ENCODE results near the gene MAPK11.

The MAPK11 gene

DNA sequence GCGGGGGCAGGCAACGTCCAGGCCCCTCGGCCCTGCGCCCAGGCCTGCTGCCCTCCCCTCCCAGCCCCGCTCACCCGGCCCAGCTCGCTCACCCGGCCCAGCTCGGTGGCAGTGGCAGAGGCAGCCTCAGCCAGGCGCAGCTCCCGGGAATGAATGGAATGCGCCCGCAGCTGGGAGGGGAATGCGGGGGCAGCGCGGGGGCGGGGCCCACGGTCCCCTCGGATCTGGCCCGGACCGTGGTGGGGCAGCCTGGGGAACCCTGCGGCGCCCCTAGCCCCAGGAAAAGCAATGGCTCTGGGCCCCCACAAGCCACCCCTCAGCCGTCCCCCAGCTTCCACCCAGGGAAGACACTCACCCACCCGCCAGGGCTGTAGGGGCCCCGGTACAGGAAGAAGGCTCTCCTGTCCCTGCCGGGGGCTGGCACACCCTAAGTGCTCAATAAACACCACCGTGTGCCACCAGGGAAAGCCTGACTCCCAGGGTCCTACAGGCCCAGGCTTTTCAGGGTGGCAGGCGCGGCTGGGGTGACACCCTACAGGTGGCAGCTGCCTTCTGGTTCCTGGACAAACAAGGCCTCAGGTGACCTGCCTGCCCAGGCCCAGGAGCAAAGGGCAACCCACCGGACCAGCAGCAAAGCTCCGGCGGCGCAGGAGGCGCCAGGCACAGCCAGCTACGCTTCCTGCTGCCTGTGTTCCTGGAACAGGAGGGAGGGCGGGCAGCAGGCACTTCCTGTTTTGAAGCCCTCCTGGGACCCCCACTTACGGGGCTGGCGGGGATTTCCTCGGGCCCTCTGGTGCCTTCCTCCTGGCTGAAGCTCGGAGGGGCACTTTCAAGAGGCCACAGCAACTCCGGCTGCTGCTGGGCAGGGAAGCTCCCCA is 23.5 kb upstream of the MAPK11 start:
- DNase-seq, result no peak

DNA sequence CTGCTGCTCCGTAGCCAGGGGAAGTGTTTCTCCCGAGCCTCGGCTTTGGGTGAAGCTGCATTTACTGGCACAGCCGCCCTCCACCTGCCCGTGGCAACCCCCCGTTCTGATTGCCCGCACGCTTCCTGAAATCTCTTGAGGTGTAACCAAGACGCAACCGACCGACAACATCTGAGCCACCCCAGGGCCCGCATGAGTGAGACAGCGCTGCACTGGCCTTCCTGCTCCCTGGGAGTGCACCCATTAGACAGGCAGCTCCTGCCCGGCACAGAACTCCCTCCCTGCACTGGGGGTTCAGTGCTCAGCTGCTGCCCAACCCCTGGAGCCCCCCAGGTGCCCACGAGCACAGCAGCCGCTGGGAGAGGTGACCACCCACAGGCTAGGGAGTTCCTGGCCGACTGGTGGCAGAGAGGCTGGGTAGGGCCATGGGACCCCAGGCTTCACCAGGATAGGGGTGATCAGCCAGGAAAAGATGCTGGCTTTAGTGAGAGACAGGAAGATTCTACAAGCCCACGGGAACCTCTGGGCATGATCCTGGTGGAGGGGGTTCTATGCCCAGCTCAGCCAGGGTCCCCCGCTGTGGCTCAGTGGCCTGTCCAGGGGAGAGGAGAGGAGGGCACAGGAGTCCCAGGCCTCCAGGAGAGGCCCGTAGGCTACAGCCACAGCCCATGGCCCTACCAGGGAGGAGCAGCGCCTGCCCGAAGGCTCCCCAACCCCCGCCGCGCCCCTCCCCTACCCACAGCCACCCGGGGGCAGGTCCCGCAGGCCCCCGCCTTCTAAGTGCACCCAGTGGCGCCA is 22.7 kb upstream of the MAPK11 start:
- no peak for DNase-seq

DNA sequence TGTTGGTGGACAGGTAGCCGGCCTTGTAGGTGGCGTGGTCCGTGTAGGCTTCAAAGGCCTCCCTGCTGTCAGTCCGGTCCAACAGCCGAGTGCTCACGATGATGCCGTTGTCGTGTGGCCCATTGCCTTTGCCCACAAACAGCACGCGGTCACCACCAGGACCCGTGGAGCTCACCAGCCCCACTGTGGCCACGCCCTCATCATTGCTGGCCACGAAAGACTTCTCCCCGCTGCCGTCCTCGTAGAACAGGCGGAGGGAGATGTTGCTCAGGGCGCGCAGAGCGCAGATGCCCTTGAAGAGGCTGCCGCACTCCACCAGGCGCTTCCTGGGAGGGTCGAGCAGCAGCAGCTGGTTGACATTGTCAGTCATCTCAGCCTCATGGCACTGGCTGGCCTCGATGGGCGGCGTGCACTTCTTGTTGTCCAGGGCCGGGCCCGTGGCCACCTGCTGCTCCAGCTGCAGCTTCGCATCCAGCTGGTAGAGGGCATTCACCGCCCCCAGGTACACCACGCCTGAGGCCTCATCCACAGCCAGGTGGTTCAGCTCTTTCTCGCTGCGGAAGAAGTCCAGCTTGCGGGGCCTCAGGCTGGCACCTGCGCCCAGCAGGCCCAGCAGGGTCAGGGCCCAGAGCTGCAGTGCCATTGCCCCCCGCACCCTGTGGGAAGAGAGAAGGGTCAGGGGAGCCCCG is 19.9 kb upstream of the MAPK11 start:
- no peak for DNase-seq

DNA sequence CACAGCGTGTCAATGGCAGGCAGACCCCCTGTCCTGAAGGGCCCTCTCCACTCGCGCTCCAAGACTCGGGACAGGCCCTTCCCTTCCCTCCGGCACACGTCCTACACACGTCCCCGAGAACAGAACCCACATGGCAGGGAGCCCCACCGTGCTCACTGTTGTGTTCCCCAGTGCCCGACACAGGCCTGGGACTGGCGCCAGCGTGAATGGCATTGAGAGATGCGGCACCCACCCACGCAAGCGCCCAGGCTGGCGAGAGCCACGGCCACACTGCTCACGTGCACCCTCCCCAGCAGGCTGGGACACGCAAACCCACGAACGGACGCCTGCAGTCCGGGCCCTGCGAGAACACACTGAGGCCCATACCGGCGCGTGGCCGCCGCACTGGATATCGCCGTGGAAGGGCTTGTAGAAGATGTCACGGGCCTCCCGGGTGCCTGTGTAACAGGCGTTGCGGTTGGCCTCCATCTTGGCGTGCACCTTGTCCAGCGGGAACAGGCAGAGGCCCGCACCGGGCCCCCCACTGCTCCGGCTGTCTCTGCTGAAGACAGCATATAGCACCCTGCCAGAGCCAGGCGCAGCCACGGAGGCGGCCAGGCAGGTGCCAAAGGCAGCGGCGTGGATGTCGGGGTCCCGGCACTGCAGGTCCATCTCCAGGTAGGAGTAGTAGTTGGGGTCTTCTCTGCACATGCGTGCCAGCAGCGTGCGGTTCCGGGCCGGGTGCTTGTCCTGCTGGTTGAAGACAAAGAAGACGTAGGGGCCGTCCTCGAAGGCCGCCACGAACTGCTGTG is 19.2 kb upstream of the MAPK11 start:
- no peak for DNase-seq

DNA sequence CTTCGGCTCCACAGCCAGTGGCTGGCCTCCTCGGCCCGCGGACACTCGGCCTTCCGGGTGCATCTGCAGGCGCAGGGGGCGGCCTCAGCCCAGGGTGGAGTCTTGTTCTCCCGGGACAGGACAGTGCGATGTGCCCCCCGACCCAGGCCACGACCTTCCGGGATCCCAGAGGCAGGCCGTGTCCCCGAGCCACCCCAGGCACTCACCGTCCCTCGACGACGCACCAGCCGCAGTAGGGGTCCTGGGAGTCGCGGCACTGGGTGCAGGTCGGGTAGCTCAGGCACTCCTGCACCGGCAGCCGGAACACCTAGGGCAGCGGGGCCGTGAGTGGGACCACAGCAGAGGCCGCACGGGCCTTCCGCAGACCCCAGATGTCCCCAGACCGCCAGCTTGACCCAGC is 17.6 kb upstream of the MAPK11 start:
- no peak for DNase-seq

DNA sequence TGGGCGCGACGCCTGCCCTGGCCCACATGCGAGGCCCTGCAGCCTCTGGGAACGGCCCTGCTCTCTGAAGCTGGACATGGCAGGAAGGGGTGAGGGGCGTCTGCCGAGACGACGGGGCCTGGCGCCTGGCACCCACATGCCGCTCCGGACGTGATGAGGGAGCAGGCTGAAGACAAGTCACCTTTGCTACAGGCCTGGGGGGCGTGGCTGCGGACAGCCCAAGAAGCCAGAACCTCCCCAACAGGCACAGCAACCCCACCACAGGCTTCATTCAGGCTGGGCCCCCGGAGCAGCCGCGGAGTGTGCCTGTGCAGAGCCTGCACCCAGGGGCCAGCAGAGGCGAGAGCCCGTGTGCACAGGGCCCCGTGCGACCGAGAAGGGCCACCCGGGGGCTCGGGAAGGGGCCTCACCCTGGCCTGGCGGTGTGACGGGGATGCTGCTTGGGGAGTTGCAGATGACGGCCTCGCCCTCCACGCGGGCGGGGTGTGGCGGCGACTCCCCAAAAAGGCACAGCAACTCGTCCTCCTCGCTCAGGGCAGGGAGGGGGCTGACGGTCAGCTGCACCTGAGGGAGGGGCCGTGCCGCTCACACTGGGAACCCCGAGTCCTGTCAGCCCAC is 16.6 kb upstream of the MAPK11 start:
- no peak for DNase-seq

DNA sequence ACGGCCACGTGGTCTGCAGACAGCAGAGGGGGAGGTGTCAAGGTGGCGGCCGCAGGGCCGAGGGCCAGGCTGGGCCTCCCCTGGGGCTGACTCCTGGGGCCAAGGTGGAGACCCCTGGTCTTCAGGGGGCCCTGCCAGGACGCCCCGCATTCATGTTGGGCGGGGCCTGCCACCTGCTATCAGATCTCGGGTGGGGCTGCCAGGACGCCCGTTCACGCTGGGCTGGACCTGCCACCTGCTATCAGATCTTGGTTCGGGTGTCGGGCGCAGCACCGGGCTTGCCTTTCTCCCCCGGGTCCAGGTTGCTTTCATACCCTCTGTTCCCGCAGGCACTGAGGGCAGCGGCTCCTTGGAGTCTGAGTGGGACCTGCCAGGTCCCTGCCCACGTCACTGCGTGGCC is 16.1 kb upstream of the MAPK11 start:
- DNase-seq, result no peak

DNA sequence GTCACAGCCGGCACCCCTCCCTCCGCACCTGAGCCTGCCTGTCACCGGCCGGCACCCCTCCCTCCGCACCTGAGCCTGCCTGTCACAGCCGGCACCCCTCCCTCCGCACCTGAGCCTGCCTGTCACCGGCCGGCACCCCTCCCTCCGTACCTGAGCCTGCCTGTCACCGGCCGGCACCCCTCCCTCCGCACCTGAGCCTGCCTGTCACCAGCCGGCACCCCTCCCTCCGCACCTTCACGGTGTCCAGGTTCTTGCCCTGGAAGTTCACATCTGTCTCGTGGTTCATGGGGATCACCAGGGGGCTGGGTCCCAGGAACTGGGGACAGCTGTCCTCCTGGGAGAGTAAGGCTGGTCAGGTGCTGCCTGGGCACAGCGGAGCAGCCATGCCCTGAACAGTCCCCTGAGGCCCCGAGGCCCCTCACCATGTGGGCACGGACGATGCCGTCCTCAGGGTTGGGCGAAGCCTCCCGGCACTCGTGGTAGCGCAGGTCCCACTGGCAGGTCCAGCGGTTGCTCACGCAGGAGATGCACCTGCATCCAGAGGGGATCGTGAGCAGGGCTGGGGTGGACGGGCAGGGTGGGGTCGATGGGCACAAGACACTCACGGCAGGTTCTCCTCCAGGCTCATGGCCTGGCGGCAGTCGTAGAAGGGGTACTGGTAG is 15.5 kb upstream of the MAPK11 start:
- DNase-seq, result no peak

DNA sequence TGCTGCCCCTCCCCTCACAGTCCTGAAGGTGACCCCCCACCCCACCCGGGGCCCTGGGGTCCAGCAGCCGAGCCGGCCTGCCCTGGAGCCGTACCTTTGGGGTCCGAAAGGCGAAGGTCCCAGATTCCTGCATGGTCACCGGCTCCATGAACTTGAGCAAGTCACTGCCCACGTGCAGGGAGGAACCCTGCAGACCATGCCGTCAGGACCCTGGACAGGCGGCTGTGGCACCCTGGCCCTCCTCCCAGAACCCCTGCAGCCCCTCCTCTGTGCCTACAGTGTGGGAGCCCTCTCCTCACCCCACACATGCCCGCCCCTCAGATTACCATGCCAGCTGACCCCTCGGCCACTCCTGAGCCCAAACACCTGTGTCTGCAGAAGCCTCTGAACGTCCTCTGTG is 14.3 kb upstream of the MAPK11 start:
- no peak for DNase-seq

DNA sequence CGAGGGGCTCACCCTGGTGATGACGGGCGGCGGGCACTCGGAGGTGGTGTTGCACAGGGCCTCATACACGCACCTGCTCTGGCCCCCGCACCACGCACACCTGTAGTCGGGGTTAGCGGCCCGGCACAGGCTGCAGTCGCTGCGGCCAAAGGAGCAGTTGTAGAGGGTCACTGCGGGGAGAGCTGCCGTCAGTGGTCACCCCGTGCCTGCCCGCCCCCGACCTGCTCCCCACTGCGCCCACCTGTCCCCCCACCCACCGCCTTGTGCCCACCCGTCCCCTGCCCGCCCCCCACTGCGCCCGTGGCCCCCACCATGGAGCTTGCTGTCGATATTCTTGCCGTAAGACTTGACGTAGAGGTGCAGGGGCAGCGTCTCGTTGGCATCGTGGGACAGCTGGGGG is 13.6 kb upstream of the MAPK11 start:
- DNase-seq, result no peak

DNA sequence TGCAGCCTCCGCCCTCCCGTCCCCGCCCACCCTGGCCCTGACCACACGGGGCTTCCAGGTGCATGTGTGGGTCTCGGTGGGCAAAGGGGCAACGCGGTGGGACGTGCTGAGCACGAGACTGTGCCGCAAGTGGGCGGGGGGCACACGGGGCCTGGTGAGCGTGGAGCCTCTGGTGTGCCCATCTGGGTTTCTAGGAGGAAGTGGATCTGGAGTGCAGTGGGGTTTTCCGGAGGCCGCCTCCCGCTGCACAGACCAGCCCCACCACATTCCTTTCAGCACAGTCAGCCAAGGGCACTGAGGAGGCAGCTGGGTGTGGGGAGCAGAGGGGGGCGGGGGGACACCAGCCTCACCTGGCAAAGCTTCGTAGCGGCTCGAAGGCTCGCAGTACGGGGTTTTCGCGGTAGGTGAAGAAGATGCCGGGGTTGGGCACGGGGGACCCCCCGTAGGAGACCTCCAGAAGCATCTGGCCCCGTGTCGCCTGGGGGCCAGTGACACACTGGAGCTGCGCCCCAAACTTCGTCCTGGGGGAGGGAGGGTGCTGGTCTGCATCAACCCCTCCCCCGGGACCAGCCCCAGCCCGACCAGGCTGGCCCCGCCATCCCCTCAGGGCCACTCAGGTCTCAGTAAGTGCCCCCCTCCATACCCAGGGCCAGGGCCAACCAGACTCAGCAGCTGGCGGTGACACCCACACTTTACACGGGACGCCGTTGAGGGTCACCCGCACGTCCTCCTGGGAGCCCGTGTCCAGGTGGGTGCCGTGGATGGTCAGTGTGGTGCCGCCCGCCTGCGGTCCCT is 12.4 kb upstream of the MAPK11 start:
- no peak for DNase-seq

DNA sequence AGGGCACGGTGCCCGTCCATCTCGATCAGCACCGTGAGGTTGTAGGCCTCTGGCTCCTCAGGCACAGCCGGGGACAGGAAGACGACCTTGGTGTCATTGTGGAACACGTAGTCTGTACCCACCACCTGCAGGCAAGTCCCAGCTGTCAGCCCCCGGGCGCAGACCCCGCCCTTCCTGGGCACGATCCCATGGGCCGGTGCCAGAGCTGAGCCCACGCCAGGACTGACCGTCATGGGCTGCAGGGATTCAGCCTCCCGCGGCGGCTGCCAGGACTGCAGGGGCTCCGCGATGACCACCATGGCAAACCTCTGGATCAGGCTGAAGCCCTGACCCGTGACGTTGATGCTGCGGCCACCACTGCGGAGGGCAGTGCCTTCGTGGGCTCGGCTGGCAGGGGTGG is 11.8 kb upstream of the MAPK11 start:
- DNase-seq, result no peak

DNA sequence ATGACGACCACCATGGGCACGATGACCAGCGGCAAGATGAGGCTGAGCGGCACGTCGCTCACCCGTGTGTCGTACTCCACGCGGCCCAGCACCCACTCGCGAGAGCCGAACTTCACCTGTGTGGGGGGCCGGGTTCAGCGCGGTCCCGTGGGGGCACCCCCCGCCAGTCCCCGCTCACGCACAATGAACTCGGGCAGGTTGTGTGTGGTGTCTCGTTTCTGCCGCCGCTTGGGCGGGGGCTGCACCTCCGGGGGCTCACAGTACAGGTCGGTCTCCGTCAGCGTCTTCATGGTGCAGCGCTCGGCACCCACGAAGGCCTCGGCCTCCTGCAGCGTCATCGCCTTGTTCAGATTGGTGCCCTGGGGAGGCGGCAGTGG is 11.2 kb upstream of the MAPK11 start:
- DNase-seq, result no peak

DNA sequence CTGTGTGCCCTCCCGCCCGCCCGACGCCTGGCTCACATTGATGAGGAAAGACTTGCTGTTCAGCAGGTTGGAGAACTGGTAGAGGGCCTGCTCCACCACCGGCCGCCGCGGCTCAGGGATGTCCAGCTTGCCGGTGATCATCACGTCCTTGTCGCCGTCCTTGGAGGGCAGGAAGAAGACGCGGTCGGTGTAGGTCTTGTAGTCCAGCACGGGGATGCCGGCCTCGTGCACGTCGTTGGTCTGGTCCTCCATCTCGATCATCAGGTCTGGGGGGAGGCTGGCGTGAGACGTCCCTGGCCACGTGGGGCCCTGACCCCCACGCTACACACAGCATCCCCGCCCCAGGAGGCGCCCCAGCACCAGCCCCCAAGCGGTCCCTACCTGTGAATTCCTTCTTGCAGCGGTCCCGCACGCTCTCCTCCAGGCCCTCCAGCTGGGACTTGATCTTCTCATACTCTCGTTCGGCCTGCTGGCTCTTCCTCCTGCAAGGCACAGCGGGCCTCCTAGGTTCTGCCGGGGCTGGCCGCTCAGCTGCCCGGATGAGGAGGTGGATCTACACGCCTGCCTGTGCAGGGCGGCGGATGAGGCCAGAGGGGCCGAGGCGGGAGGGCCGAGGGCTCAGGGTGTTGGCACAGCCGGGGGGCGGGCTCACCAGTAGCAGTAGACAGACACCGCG is 10.7 kb upstream of the MAPK11 start:
- DNase-seq, result no peak

DNA sequence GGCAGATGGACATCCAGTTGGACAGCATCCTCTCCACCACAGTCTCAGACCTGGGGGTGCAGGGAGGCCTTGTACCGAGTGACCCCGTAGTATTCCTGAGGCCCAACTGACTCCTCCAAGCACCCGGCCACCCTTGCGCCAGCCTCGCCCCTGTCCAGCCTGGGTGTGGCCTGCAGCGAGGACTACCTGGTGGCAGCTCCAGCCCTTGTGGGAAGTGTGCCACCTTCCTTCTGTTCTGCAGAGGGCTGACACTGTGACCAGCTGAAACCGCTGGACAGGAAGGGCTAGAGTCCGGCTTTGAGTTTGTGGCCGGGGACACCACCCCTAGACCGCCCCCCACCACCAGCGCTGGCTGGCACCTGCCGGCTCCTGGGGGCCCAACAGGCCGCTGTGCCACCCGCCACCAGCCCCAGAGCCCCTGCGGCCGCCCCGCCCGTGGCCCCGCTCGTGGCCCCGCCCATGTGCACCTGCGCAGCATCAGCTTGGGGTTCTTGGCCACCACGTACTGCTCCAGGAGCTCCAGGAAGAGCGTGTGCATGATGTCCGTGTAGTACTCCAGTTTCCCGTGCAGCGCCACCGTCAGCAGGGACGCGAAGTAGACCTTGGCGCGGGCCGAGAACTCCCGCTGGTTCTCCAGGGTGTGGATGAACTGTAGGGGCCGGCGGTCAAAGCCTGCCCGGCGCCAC is 10.0 kb upstream of the MAPK11 start:
- no peak for DNase-seq

DNA sequence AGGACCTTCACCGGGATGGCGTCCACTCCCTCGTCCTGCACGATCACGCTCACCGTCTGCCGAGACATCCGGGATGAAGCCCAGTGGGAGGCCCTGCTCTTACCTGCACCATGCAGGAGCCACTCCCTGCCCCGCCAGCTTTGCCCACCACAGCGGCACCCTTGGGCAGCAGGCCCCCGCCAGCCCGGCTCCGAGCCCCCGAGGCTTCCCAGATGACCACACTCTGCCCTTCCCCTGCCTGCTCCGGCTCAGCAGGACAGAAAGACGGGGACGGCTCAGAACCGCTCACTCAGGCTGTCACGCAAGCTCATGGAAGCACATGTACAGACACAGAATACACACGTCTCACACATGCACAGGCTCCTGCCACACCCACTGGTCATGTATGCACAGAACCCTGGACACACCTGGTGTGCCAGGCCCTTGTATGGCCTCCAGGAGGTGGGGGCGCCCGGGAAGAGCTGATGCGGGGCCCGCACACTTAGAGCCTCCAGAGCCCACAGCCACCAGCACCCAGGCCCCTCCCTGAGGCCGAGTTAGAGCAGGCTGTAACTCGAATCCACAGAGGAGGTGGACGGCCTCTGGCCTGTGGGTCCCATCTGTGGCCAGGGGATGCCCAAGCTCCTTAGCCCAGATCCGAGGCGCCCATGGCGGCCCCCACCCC is 8.9 kb upstream of the MAPK11 start:
- DNase-seq, result no peak

DNA sequence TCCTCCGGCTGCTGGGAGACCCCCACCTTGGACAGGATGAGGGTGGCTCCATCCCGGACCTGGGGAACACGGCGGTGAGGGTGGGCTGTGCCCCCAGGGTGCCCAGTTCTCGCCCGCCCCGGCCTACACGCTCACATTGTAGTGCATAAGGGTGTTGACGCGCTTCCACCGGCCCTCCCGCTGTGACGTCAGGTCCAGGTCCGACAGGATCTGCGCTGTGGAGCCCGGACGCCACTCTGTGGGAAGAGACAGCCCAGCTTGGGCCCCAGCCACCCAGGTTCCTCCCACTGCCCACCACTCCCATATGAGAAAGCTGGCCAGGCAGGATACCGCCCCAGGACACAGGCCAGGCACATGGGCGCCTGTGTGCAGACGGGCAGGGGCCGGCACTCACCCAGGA is 8.3 kb upstream of the MAPK11 start:
- no peak for DNase-seq

DNA sequence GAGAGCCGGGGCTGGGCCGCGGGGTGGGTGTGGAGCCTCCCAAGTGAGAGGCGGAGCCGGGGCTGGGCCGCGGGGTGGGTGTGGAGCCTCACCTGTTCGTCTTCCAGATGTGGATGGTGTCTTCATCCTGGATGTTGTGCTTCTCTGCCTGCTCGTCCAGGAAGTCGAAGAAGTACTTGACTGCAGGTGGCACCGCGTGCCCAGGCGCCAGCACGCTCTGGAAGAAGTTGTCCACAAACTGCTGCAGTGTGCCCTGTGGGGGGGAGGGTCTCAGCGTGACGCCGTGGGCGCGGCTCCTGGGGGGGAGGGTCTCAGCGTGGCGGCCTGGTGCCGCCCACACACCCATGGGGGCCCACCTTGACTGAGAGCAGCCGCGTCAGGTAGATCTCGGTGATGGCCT is 7.6 kb upstream of the MAPK11 start:
- no peak for DNase-seq

DNA sequence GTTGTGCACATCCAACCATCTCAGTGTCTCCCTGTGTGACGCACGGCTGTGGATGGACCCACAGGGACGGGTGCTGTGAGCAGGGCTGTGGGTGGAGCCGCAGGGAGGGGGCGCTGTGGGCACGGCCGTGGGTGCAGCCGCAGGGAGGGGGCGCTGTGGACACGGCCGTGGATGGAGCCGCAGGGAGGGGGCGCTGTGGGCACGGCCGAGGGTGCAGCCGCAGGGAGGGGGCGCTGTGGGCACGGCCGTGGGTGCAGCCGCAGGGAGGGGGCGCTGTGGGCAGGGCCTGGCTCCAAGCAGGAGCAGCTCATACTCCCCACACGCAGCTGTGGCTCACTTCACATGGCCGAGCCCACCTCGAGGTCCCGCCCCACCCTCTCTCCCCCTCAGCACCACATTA is 6.0 kb upstream of the MAPK11 start:
- DNase-seq, result no peak

All from NCI-H146 (cell line).